Osteoblast (primary cell): ENCODE results near the gene SCIMP. TPM values are rescaled to one million over a fixed set of nuclear protein-coding genes. Genes with fewer than 3 reads are reported as not detected.

ENCODE experiments used
- DNase-seq: peaks from one replicate; pipeline ENCODE4 v3.0.0; 2011; ENCODE audit warnings: low spot score, mixed read lengths; ENCODE audit not compliant: insufficient read length; ENCODE audit errors: missing footprints
- H2AFZ ChIP-seq: 2 replicates; pipeline ENCODE4 v1.6.0; 2011; ENCODE audit warnings: mild to moderate bottlenecking, low read length
- H3K27ac ChIP-seq: 2 replicates; pipeline ENCODE4 v1.5.1; 2011; ENCODE audit warnings: mild to moderate bottlenecking, low read depth, low read length, moderate library complexity
- H3K27me3 ChIP-seq: 2 replicates; pipeline ENCODE4 v1.6.0; 2012; ENCODE audit warnings: mild to moderate bottlenecking, control low read depth, inconsistent platforms, low read length, moderate library complexity; ENCODE audit not compliant: insufficient read depth
- H3K36me3 ChIP-seq: 2 replicates; pipeline ENCODE4 v1.5.1; 2011; ENCODE audit warnings: mild to moderate bottlenecking, low read length, control low read depth, moderate library complexity; ENCODE audit not compliant: insufficient read depth
- H3K4me1 ChIP-seq: 2 replicates; pipeline ENCODE4 v1.5.1; 2011; ENCODE audit warnings: mild to moderate bottlenecking, low read length, control low read depth, moderate library complexity; ENCODE audit not compliant: insufficient read depth
- H3K4me2 ChIP-seq: 2 replicates; pipeline ENCODE4 v1.6.0; 2011; ENCODE audit warnings: mild to moderate bottlenecking, low read length; ENCODE audit not compliant: insufficient read depth
- H3K4me3 ChIP-seq: fragments of 200-600 bp; sonication (generic); 3 replicates; pipeline ENCODE4 v1.5.1; 2012; ENCODE audit warnings: mild to moderate bottlenecking, low read length, inconsistent platforms; ENCODE audit not compliant: insufficient read depth
- H3K79me2 ChIP-seq: 2 replicates; pipeline ENCODE4 v1.6.0; 2012; ENCODE audit warnings: mild to moderate bottlenecking, low read length, control low read depth, inconsistent platforms; ENCODE audit not compliant: insufficient read depth
- H3K9me3 ChIP-seq: 2 replicates; pipeline ENCODE4 v1.5.1; 2011; ENCODE audit warnings: low read depth, low read length, control low read depth
- H4K20me1 ChIP-seq: 2 replicates; pipeline ENCODE4 v1.6.0; 2012; ENCODE audit warnings: mild to moderate bottlenecking, low read length, control low read depth; ENCODE audit not compliant: insufficient read depth
- CTCF ChIP-seq: IDR thresholded peaks from 2 replicates; pipeline ENCODE4 v1.5.1; 2011; ENCODE audit warnings: mild to moderate bottlenecking, low read depth, low read length, moderate library complexity; ENCODE audit errors: extremely low read depth
- total RNA-seq: library from RNA; depleted of rRNA; stranded (reverse); fragments of >200 nt; gene quantifications from 2 replicates; pipeline ENCODE4 v1.2.3, GENCODE V29; 2012

The SCIMP gene
- total RNA-seq, 1 donor: not detected

GRCh38 chr17:5203908-5204294, 30.8 kb downstream of the SCIMP start:
- peak; percentile 77 for DNase-seq
- H2AFZ ChIP-seq: no peak overlapping the region

GRCh38 chr17:5203178-5203907, 31.3 kb downstream of the SCIMP start:
- H3K4me1 ChIP-seq: peaks cover 14% of the 10 kb centered on the region
- no peak overlapping the region for H2AFZ ChIP-seq
- no peaks in the 10 kb centered on the region for H3K27me3 ChIP-seq
- H3K4me3 ChIP-seq: peak overlapping the region; percentile 23
- H3K79me2 ChIP-seq: peaks cover 4% of the 10 kb centered on the region
- peak overlapping the region; percentile 20 for H3K4me2 ChIP-seq
- no peak for TF ChIP-seq CTCF
- H3K36me3 ChIP-seq: no peaks in the 10 kb centered on the region
- no peak overlapping the region for H3K27ac ChIP-seq
- peaks cover 9% of the 10 kb centered on the region for H4K20me1 ChIP-seq
- DNase-seq: peak; percentile 91
- H3K9me3 ChIP-seq: no peaks in the 10 kb centered on the region

More at GRCh38 chr17:5203908-5204294, 30.8 kb downstream of the SCIMP start:
- Histone ChIP-seq H3K4me1 (peaks cover 14% of the 10 kb centered on the region), H3K27me3 (no peaks in the 10 kb centered on the region), H3K36me3 (no peaks in the 10 kb centered on the region), H3K4me3 (no peak overlapping the region), H3K4me2 (peak overlapping the region; percentile 10), H3K9me3 (no peaks in the 10 kb centered on the region), H3K79me2 (peaks cover 4% of the 10 kb centered on the region), H3K27ac (peak overlapping the region; percentile 34), H4K20me1 (peaks cover 5% of the 10 kb centered on the region)
- no peak for TF ChIP-seq CTCF

GRCh38 chr17:5201011-5201410, 33.6 kb downstream of the SCIMP start:
- H3K4me1 ChIP-seq: peaks cover 14% of the 10 kb centered on the region
- peaks cover 10% of the 10 kb centered on the region for H4K20me1 ChIP-seq
- H3K79me2 ChIP-seq: peaks cover 4% of the 10 kb centered on the region
- no peak overlapping the region for H2AFZ ChIP-seq
- no peak overlapping the region for H3K27ac ChIP-seq
- no peak overlapping the region for H3K4me2 ChIP-seq
- no peaks in the 10 kb centered on the region for H3K36me3 ChIP-seq
- no peak overlapping the region for H3K4me3 ChIP-seq
- DNase-seq: no peak
- H3K27me3 ChIP-seq: no peaks in the 10 kb centered on the region
- TF ChIP-seq CTCF: no peak
- no peaks in the 10 kb centered on the region for H3K9me3 ChIP-seq

- Histone ChIP-seq H3K4me1 (peaks cover 14% of the 10 kb centered on the region), H3K36me3 (no peaks in the 10 kb centered on the region), H3K4me3 (no peak overlapping the region), H4K20me1 (peaks cover 10% of the 10 kb centered on the region), H3K9me3 (no peaks in the 10 kb centered on the region), H3K4me2 (no peak overlapping the region), H3K27me3 (no peaks in the 10 kb centered on the region), H3K79me2 (peaks cover 4% of the 10 kb centered on the region), H2AFZ (no peak overlapping the region), H3K27ac (no peak overlapping the region)
- TF ChIP-seq CTCF: no peak
- no peak for DNase-seq
Measured at GRCh38 chr17:5200360-5200759, 34.3 kb downstream of the SCIMP start.
